SK-N-SH (cell line): ENCODE results near the gene CLN3.

Source experiments
- CTCF ChIP-seq: fragments of 200-600 bp; sonication (generic); IDR thresholded peaks from 2 replicates; pipeline ENCODE4 v1.6.1; 2017; ENCODE audit warnings: antibody characterized with exemption, mild to moderate bottlenecking, moderate library complexity
- ELF1 ChIP-seq: IDR thresholded peaks from 2 replicates; pipeline ENCODE4 v1.4.0; 2012
- EP300 ChIP-seq, 2 experiments: IDR thresholded peaks; 2 replicates each; pipeline versions ENCODE4 v1.4.0 to v1.6.1; 2012; ENCODE audit warnings: borderline replicate concordance in 1 of 2, low read depth in 1 of 2, low read length in 1 of 2
- JUND ChIP-seq: IDR thresholded peaks from 2 replicates; pipeline ENCODE4 v1.4.0; 2012
- NRF1 ChIP-seq: IDR thresholded peaks from 2 replicates; pipeline ENCODE4 v1.6.1; 2012; ENCODE audit warnings: low read depth, mild to moderate bottlenecking, low read length
- PBX3 ChIP-seq: IDR thresholded peaks from 2 replicates; pipeline ENCODE4; 2012
- RFX5 ChIP-seq: IDR thresholded peaks from 2 replicates; pipeline ENCODE4 v1.6.1; 2012; ENCODE audit warnings: mild to moderate bottlenecking, improper control_type of control experiment, low read length
- TCF12 ChIP-seq: IDR thresholded peaks from 2 replicates; pipeline ENCODE4 v1.4.0; 2012

GRCh38 chr16:28504707-28505404 is 13.0 kb upstream of the CLN3 start:
- TF ChIP-seq TCF12 (no peak), CTCF (no peak), NRF1 (no peak), RFX5 (no peak), JUND (no peak), EP300 (IDR thresholded peaks at IDR 0.05; ENCODE audit: borderline replicate concordance in 1 of 2, low read depth in 1 of 2, low read length in 1 of 2) (no peak), ELF1 (no peak), PBX3 (no peak)
